Left lung (tissue), 10 donors: ENCODE results near the gene TEX19. TPM values are rescaled to one million over a fixed set of nuclear protein-coding genes. Genes with fewer than 3 reads are reported as not detected.
"Not testable (repeated sequence)": the region's sequence is repeated elsewhere in the genome, so short reads cannot be mapped to it uniquely, and the experiment has no call there.

Experiments used
- ATAC-seq: fragments of 200-7000 bp; cut with Tn5 transposase; one replicate; pipeline ENCODE4 v1.9.1; 2020; ENCODE audit warnings: moderate library complexity
- DNase-seq, 4 donors: peaks; one replicate each; pipeline ENCODE4 v3.0.0-alpha.2; 2013 to 2020
- H3K27ac ChIP-seq, 2 donors: fragments of 200-600 bp; sonication (generic) in 1 of 2; one replicate each; pipeline versions ENCODE4 v1.5.0 to v1.8.0; 2020 to 2021
- H3K27me3 ChIP-seq, 2 donors: fragments of 200-600 bp; sonication (generic) in 1 of 2; one replicate each; pipeline versions ENCODE4 v1.5.0 to v1.8.0; 2020 to 2021
- H3K36me3 ChIP-seq, 2 donors: fragments of 200-600 bp; sonication (generic) in 1 of 2; one replicate each; pipeline versions ENCODE4 v1.5.0 to v1.8.0; 2020 to 2021
- H3K4me1 ChIP-seq, 2 donors: fragments of 200-600 bp; one replicate each; pipeline ENCODE4 v1.8.0; 2021
- H3K4me3 ChIP-seq, 2 donors: fragments of 200-600 bp; sonication (generic) in 1 of 2; one replicate each; pipeline versions ENCODE4 v1.5.0 to v1.8.0; 2020 to 2021; ENCODE audit warnings: mild to moderate bottlenecking in 1 of 2
- H3K9me3 ChIP-seq, 2 donors: fragments of 200-600 bp; sonication (generic) in 1 of 2; one replicate each; pipeline versions ENCODE4 v1.5.0 to v1.8.0; 2020 to 2021
- intact Hi-C, 2 donors: fragments of 100-400 bp; cut with DNase I; formaldehyde crosslinking; loops; one replicate each; pipeline versions ENCODE4 v1.11.2 to v1.14.2; 2022
- polyA plus RNA-seq, 6 donors: library from polyadenylated mRNA; unstranded; fragments of 120-200 nt; gene quantifications; one replicate each; pipeline ENCODE4 v1.2.1, GENCODE V29; 2013; ENCODE audit not compliant: insufficient read length in 6 of 6
- total RNA-seq, 2 donors: library from RNA; stranded (reverse); fragmentation: NEBNext Ultra II Directional; extraction: Animal tissue kit (Norgen Biotek cat#: 25700); gene quantifications; one replicate each; pipeline ENCODE4 v1.2.1, GENCODE V29; 2021
- TF ChIP-seq, protein P1 (sequence below), 2 donors: fragments of 200-600 bp; sonication (generic) in 1 of 2; IDR thresholded peaks; one replicate each; pipeline versions ENCODE4 v1.5.0 to v1.8.0; 2021; ENCODE audit warnings: antibody characterized with exemption in 2 of 2
- donor health status: DM: no; HTN: yes; CAD: no.
- donor health status: DM: no; HTN: no; CAD: no.

TEX19 gene
- total and polyA plus RNA-seq, 8 donors, result 0.07 TPM; not detected in 7

- Histone ChIP-seq H3K4me1 (peaks cover 5 to 6% of the 10 kb centered on the region in 2 donors), H3K9me3 (no peaks in the 10 kb centered on the region), H3K4me3 (no peak overlapping the region), H3K27me3 (peaks cover 0 to 54% of the 10 kb centered on the region in 2 donors), H3K27ac (no peak overlapping the region), H3K36me3 (no peaks in the 10 kb centered on the region)
- no peak for ATAC-seq
- TF ChIP-seq, protein P1, sequence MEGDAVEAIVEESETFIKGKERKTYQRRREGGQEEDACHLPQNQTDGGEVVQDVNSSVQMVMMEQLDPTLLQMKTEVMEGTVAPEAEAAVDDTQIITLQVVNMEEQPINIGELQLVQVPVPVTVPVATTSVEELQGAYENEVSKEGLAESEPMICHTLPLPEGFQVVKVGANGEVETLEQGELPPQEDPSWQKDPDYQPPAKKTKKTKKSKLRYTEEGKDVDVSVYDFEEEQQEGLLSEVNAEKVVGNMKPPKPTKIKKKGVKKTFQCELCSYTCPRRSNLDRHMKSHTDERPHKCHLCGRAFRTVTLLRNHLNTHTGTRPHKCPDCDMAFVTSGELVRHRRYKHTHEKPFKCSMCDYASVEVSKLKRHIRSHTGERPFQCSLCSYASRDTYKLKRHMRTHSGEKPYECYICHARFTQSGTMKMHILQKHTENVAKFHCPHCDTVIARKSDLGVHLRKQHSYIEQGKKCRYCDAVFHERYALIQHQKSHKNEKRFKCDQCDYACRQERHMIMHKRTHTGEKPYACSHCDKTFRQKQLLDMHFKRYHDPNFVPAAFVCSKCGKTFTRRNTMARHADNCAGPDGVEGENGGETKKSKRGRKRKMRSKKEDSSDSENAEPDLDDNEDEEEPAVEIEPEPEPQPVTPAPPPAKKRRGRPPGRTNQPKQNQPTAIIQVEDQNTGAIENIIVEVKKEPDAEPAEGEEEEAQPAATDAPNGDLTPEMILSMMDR (IDR thresholded peaks at IDR 0.05), result no peak
- intact Hi-C loops, result loop anchor here in 1 of 2 donors (5.0 kb wide), 2 partner anchors 57 to 197 kb away; no protein-coding TSS in a partner anchor
- no peak for DNase-seq
These were observed 4.2 kb upstream of the TEX19 start for GRCh38 chr17:82354804-82355308.

GRCh38 chr17:82355770-82356427 lies 3.1 kb upstream of the TEX19 start:
- no peak for DNase-seq
- peaks cover 5 to 6% of the 10 kb centered on the region in 2 donors for H3K4me1 ChIP-seq
- H3K9me3 ChIP-seq, result no peaks in the 10 kb centered on the region
- ATAC-seq, result peak; percentile 74
- TF ChIP-seq, protein P1 (IDR thresholded peaks at IDR 0.05), result no peak
- no peaks in the 10 kb centered on the region for H3K36me3 ChIP-seq
- H3K27ac ChIP-seq, result peak overlapping the region in 1 of 2 donors; percentile 35
- intact Hi-C loops, result no loop called here
- peaks cover 0 to 47% of the 10 kb centered on the region in 2 donors for H3K27me3 ChIP-seq
- H3K4me3 ChIP-seq, result no peak overlapping the region

DNA sequence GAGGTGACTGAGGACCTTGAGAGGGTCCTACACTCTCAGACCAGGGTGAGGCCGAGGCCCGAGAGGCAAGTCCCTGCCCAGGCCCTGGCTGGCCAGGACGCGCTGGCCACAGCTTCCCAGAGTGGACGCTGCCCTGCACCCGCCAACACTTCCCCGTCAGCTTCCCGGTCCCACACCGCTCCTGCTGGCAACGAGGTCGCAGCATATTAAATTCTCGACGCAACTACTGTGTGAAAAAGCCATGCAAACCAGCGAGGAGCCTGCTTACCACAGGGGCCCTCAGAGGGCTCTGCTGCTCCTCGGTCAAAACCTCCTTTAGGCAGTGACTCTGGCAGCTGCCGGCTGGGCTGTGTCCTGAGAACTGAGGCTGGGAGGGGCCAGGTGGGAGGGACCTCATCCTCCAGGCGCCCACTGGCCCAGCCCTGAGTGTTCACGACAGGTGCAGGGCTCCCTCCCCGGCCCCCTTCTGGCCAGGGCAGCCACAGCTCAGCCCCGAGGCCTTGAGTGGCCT lies 2.1 kb upstream of the TEX19 start:
- TF ChIP-seq, protein P1 (IDR thresholded peaks at IDR 0.05), result no peak
- Histone ChIP-seq H3K27me3 (peaks cover 0 to 47% of the 10 kb centered on the region in 2 donors), H3K9me3 (no peaks in the 10 kb centered on the region), H3K4me1 (peaks cover 2% of the 10 kb centered on the region in 2 donors), H3K27ac (no peak overlapping the region), H3K4me3 (no peak overlapping the region), H3K36me3 (no peaks in the 10 kb centered on the region)
- ATAC-seq (peak; percentile 66), DNase-seq (no peak)
- intact Hi-C loops, result no loop called here

DNA sequence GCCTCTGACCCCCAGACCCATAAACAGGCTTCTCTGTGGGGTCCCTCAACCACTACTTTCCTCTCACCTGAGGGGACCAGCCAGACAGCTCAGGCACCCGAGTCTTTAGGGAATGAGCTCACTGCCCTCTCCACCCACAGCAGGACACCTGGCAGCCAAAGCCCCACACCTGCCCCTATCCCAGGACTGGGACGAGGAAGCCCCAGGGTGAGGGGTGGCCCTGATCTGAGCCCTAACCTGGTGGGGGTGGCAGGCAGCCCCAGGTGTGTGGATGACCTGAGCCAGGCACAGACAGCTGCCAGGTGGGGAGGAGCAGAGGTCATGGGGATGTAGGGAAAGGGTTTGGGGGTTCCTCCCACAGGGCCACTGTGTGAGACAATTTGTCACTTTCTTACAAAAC lies 1.7 kb upstream of the TEX19 start:
- H3K4me1 ChIP-seq, result no peaks in the 10 kb centered on the region
- no peak overlapping the region for H3K27ac ChIP-seq
- no peak overlapping the region for H3K4me3 ChIP-seq
- peaks cover 0 to 47% of the 10 kb centered on the region in 2 donors for H3K27me3 ChIP-seq
- intact Hi-C loops, result no loop called here
- DNase-seq, result no peak
- no peaks in the 10 kb centered on the region for H3K9me3 ChIP-seq
- H3K36me3 ChIP-seq, result no peaks in the 10 kb centered on the region
- TF ChIP-seq, protein P1 (IDR thresholded peaks at IDR 0.05), result no peak
- no peak for ATAC-seq

DNA sequence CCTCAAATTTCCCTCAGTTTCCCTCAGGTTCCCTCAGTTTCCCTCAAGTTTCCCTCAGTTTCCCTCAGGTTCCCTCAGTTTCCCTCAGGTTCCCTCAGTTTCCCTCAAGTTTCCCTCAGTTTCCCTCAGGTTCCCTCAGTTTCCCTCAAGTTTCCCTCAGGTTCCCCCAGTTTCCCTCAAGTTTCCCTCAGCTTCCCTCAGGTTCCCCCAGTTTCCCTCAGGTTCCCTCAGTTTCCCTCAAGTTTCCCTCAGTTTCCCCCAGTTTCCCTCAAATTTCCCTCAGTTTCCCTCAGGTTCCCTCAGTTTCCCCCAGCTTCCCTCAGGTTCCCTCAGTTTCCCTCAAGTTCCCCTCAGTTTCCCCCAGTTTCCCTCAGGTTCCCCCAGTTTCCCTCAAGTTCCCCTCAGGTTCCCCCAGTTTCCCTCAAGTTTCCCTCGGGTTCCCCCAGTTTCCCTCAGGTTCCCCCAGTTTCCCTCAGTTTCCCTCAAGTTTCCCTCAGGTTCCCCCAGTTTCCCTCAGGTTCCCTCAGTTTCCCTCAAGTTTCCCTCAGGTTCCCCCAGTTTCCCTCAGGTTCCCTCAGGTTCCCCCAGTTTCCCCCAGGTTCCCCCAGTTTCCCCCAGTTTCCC lies 516 bp downstream of the TEX19 start:
- H3K27ac ChIP-seq, ATAC-seq, H3K4me1 ChIP-seq, H3K36me3 ChIP-seq, H3K4me3 ChIP-seq, H3K9me3 ChIP-seq, intact Hi-C loops, DNase-seq: not testable (repeated sequence)
- peaks cover 0 to 38% of the 10 kb centered on the region in 2 donors for H3K27me3 ChIP-seq
